Measurements from ENCODE around the gene TIMM22. TPM values are rescaled to one million over a fixed set of nuclear protein-coding genes. Genes with fewer than 3 reads are reported as not detected.
"Not testable (repeated sequence)": the region's sequence is repeated elsewhere in the genome, so short reads cannot be mapped to it uniquely, and the experiment has no call there.

TIMM22 gene
- polyA plus RNA-seq, 3 donors from 2014 or later = 22.0 to 26.9 (median 24.4) TPM

GRCh38 chr17:1037238-1037879 is 40.4 kb downstream of the TIMM22 start:
- Mint-ChIP-seq H3K36me3 (peaks cover under 1 to 9% (median 6%) of the 10 kb centered on the region in 3 donors), H3K4me3 (no peak overlapping the region), H3K4me1 (peaks cover 21 to 24% of the 10 kb centered on the region in 2 donors), H3K27me3 (ENCODE audit: low read depth in 3 of 3) (peaks cover 0 to 4% (median 3%) of the 10 kb centered on the region in 3 donors), H3K9me3 (no peaks in the 10 kb centered on the region), H3K27ac (no peak overlapping the region)
- DNase-seq = no peak

- DNase-seq = no peak
- H3K9me3 Mint-ChIP-seq = no peaks in the 10 kb centered on the region
These were observed 41.7 kb downstream of the TIMM22 start for GRCh38 chr17:1038459-1039122.

DNA sequence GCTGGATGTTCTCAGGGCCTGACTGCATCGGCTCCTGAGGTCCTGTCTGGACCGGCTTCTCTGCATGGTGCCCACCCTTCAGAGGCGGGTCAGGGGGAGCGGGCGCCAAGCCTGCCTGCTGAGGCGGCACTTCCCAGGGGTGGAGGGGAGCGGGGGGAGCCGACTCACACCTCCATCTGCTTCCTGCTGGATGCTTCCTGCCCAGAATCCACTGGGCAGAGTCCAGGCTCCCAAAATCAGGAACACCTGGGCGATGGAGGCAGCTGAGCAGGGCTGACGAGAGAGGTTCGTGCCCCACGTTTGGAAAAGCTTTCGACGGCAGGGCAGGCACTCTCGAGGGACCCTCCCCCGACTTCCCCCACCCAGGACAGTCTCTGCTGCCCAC is 42.2 kb downstream of the TIMM22 start:
- Mint-ChIP-seq H3K4me3 (no peak overlapping the region), H3K27ac (no peak overlapping the region), H3K9me3 (no peaks in the 10 kb centered on the region), H3K27me3 (ENCODE audit: low read depth in 3 of 3) (peaks cover 0 to 5% (median 3%) of the 10 kb centered on the region in 3 donors), H3K36me3 (peaks cover 4 to 12% (median 5%) of the 10 kb centered on the region in 3 donors), H3K4me1 (peaks cover 21 to 22% of the 10 kb centered on the region in 2 donors)
- DNase-seq = no peak

More at GRCh38 chr17:1038459-1039122, 41.7 kb downstream of the TIMM22 start:
- Mint-ChIP-seq H3K27me3 (ENCODE audit: low read depth in 3 of 3) (peaks cover 0 to 6% (median 4%) of the 10 kb centered on the region in 3 donors), H3K27ac (no peak overlapping the region), H3K4me1 (peaks cover 21 to 24% of the 10 kb centered on the region in 2 donors), H3K36me3 (peaks cover 4 to 12% (median 5%) of the 10 kb centered on the region in 3 donors), H3K4me3 (no peak overlapping the region)

- H3K36me3 Mint-ChIP-seq = peaks cover 4 to 12% (median 5%) of the 10 kb centered on the region in 3 donors
- peaks cover 22 to 27% of the 10 kb centered on the region in 2 donors for H3K4me1 Mint-ChIP-seq
- DNase-seq = no peak
- peaks cover 0 to 3% (median 3%) of the 10 kb centered on the region in 3 donors for H3K27me3 Mint-ChIP-seq (ENCODE audit: low read depth in 3 of 3)
- H3K27ac Mint-ChIP-seq = peak overlapping the region in 1 of 6 donors; percentile 34
- no peaks in the 10 kb centered on the region for H3K9me3 Mint-ChIP-seq
- no peak overlapping the region for H3K4me3 Mint-ChIP-seq
These were observed 42.7 kb downstream of the TIMM22 start for GRCh38 chr17:1039511-1040215.

GRCh38 chr17:1040216-1040600 is 43.3 kb downstream of the TIMM22 start:
- Mint-ChIP-seq H3K9me3 (no peaks in the 10 kb centered on the region), H3K27me3 (ENCODE audit: low read depth in 3 of 3) (peaks cover 0 to 3% (median 3%) of the 10 kb centered on the region in 3 donors), H3K4me3 (no peak overlapping the region), H3K27ac (no peak overlapping the region), H3K4me1 (peaks cover 25 to 32% of the 10 kb centered on the region in 2 donors), H3K36me3 (peaks cover 4 to 12% (median 5%) of the 10 kb centered on the region in 3 donors)
- no peak for DNase-seq

DNA sequence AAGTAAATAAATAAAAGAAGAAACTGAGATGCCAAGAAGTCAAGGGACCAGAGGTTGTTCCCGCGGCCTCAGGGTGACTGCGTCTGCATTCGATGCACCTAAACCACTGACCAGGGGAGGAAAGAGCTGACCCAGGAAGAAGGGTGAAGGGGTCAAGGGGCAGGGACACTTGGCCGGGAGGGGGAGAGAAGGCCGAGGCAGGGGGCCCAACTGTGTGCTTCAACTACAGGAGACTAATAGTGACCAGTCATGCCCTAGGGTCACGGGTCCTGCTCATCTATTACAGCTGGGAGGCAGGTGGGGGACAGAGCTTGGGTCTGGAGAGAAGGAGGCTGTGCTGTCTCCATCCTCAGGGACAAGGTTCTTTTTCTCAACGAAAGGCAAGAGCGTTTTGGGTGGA is 44.8 kb downstream of the TIMM22 start:
- DNase-seq = no peak
- Mint-ChIP-seq H3K36me3 (peaks cover 4 to 12% (median 5%) of the 10 kb centered on the region in 3 donors), H3K27me3 (ENCODE audit: low read depth in 3 of 3) (peaks cover 2 to 6% (median 3%) of the 10 kb centered on the region in 3 donors), H3K9me3 (no peaks in the 10 kb centered on the region), H3K4me3 (no peak overlapping the region), H3K4me1 (peaks cover 22 to 33% of the 10 kb centered on the region in 2 donors), H3K27ac (peak overlapping the region in 1 of 6 donors; percentile 53)

DNA sequence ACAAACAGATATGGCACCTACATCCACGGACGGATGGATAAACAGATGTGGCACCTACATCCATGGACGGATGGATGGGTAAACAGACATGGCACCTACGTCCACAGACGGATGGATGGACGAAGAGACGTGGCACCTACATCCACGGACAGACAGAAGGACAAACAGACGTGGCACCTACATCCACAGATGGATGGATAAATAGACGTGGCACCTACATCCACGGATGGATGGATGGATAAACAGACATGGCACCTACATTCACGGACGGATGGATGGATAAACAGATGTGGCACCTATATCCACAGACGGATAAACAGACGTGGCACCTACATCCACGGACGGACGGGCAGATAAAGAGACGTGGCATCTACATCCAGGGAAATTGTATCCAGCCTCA is 45.6 kb downstream of the TIMM22 start:
- Mint-ChIP-seq H3K27ac (peak overlapping the region in 5 of 6 donors; percentile 10 to 82 (median 63)), H3K9me3 (no peaks in the 10 kb centered on the region), H3K36me3 (peaks cover 4 to 12% (median 5%) of the 10 kb centered on the region in 3 donors)

DNA sequence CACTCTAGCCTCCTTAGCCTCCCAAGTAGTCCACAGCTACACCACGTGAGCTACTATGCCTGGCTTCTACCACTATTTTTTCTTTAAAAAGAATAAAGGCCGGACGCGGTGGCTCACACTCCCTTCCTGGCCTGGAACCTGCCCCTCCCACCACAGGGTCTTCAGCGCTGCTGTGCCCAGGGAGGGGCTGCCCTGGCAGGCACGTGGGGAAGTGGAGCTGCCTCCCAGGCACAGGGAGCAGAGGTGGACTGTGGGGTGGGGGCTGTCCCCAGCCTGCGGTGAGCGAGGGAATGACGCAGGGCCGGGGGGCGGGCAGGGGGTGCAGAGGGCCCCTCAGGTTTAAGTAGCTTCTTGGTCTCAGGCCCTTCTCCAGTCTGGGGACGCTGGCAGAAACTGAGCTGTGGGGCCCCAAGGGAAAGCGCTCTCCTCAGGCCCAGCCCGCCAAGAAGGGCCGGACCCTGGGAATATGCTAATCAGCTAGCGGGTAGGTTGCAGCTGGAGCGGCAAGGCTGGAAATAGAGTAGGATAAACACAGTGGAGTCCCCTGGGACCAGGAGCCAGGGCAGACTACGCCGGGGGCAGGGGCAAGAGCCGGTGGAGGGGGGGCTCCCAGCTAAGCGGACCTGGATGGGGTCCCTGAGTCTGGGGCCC is 46.8 kb downstream of the TIMM22 start:
- Mint-ChIP-seq H3K36me3 (peaks cover 4 to 12% (median 5%) of the 10 kb centered on the region in 3 donors), H3K27me3 (ENCODE audit: low read depth in 3 of 3) (peaks cover 2 to 10% (median 3%) of the 10 kb centered on the region in 3 donors), H3K4me1 (peaks cover 20 to 29% of the 10 kb centered on the region in 2 donors), H3K4me3 (no peak overlapping the region), H3K9me3 (no peaks in the 10 kb centered on the region), H3K27ac (no peak overlapping the region)
- no peak for DNase-seq

More for the DNA sequence above, 45.6 kb downstream of the TIMM22 start:
- no peak overlapping the region for H3K4me3 Mint-ChIP-seq
- H3K27me3 Mint-ChIP-seq (ENCODE audit: low read depth in 3 of 3) = peaks cover 2 to 8% (median 3%) of the 10 kb centered on the region in 3 donors
- H3K4me1 Mint-ChIP-seq = peaks cover 20 to 29% of the 10 kb centered on the region in 2 donors
- DNase-seq = no peak

GRCh38 chr17:1044387-1045009 is 47.6 kb downstream of the TIMM22 start:
- Mint-ChIP-seq H3K27ac (peak overlapping the region in 3 of 6 donors; percentile 0 to 62 (median 49)), H3K4me1 (peaks cover 18 to 29% of the 10 kb centered on the region in 2 donors), H3K27me3 (ENCODE audit: low read depth in 3 of 3) (peaks cover 2 to 11% (median 3%) of the 10 kb centered on the region in 3 donors), H3K36me3 (peaks cover 4 to 12% (median 7%) of the 10 kb centered on the region in 3 donors)
- H3K4me3 Mint-ChIP-seq, H3K9me3 Mint-ChIP-seq, DNase-seq: not testable (repeated sequence)

GRCh38 chr17:1045456-1045855 is 48.5 kb downstream of the TIMM22 start:
- Mint-ChIP-seq H3K27me3 (ENCODE audit: low read depth in 3 of 3) (peaks cover 2 to 11% (median 3%) of the 10 kb centered on the region in 3 donors), H3K27ac (no peak overlapping the region), H3K4me3 (no peak overlapping the region), H3K36me3 (peaks cover 4 to 12% (median 7%) of the 10 kb centered on the region in 3 donors), H3K4me1 (peaks cover 14 to 29% of the 10 kb centered on the region in 2 donors), H3K9me3 (no peaks in the 10 kb centered on the region)
- no peak for DNase-seq

DNA sequence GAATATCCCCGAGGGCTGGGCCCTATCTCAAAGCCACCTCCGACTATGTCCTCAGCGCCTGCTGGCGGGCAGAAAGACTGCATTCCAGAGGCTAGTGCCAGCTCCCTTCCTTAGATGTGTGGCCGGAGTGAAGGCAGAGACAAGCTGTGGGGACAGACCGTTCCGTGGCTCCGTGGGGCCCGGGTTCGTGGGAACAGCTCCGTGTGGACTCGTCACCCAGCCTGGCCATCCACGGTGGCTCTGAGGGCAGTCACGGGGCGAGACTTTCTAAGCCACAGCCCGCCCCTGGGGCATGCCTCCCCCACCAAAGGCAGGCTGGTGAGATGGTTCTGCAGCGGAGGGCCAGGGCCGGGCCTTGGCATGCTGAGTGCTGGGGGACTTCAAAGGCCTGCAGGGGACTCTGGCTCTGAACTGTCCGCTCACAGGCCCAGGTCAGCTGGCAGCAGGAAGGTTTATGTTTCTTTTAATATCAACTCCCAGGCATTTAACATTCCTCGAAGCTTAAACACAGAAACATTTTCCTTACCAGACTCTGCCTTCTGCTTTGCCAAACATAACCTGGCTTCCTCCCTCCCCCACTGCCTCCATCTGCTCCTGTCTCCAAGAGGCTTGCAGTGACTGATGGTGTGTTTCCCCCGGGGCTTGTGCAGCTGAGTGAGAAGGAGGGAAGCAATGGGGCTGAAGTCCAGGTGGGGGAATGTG is 50.4 kb downstream of the TIMM22 start:
- Mint-ChIP-seq H3K4me1 (peaks cover 12 to 21% of the 10 kb centered on the region in 2 donors), H3K36me3 (peaks cover 3 to 6% (median 3%) of the 10 kb centered on the region in 3 donors), H3K27me3 (ENCODE audit: low read depth in 3 of 3) (peaks cover 2 to 11% (median 3%) of the 10 kb centered on the region in 3 donors), H3K9me3 (no peaks in the 10 kb centered on the region), H3K4me3 (peak overlapping the region in 1 of 5 donors; percentile 19), H3K27ac (no peak overlapping the region)
- no peak for DNase-seq

DNA sequence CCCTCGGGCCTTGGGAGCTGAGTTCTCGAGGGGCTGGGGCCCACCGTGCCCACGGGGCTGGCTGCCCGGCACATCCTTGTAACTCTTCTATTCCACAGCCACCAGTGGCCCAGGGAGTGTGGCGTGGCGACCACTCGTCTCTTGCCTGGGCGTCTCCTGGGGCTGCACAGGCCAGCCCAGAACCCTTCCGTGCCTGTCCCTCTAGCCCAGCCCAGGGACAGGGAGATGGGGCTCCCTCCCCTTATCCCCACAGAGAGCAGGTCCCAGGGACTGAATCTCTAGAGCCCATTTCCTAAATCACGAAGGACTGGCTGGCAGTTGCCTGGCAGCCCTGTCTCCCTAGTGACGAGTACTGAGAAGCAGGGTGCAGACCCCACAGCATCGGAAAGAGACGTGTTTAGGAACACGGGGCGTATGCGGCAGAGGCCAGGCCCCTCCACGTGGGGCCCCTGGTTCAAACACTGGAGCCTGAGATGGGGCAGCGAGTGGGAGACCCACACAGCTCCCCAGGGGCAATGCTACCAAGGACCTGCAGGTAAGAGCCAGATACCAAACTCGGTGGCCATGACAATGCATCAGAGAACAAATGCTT is 51.0 kb downstream of the TIMM22 start:
- Mint-ChIP-seq H3K9me3 (no peaks in the 10 kb centered on the region), H3K36me3 (peaks cover 0 to 3% (median 0%) of the 10 kb centered on the region in 3 donors), H3K4me3 (no peak overlapping the region), H3K4me1 (peaks cover 7 to 15% of the 10 kb centered on the region in 2 donors), H3K27me3 (ENCODE audit: low read depth in 3 of 3) (peaks cover 2 to 8% (median 2%) of the 10 kb centered on the region in 3 donors), H3K27ac (no peak overlapping the region)
- DNase-seq = no peak
